DND-41 (cell line): ENCODE results near the gene ZNF497.

Experiments
- EZH2 ChIP-seq: IDR thresholded peaks from 3 replicates; pipeline ENCODE4 v1.6.1; 2012; ENCODE audit warnings: borderline replicate concordance, low read depth, mild to moderate bottlenecking, moderate library complexity, low read length, inconsistent platforms; ENCODE audit not compliant: severe bottlenecking
- TF ChIP-seq, protein P1 (sequence below): IDR thresholded peaks from 2 replicates; pipeline ENCODE4 v1.5.1; 2012; ENCODE audit warnings: borderline replicate concordance, low read length, moderate library complexity, mild to moderate bottlenecking; ENCODE audit not compliant: poor library complexity, severe bottlenecking; ENCODE audit errors: extremely low read depth

DNA sequence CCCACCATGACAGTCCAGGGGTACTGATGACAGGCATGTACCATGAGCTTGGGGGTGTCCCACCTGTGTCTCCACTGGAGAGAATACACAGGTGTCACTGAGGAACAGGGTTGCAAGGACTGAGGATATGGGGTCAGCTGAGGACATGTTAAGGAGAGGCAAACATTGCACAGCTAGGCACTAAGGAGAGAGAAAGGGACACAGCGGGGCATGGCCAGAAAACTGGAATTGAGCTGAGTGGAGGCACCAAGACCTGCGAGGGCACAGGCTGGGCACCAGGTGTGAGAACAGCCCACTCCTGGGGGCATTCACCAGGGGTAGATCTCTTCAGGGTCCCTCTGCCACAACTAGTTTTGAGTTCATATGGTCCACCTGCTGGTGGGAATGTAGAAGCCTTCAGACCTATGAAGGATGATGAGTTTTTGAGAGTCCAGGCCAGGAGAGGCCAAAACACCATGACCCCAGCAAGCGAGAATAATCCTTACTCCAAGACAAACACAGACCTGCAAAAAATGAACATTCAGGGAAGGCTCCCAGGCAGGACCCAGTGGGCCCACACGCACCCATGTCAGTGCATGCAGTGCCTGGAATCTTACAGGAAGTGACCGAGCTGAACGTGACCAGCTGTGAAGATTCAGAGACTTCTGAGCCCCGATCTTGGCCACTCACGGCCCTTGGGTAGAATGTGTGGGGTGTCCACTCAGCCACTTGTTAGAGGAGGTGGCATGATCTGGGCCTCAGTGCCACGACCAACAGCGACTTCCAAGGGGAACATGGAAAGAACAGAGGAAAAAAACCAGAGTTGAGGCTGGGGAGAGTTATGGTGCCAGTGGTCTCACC, 44.5 kb upstream of the ZNF497 start:
- TF ChIP-seq, protein P1, sequence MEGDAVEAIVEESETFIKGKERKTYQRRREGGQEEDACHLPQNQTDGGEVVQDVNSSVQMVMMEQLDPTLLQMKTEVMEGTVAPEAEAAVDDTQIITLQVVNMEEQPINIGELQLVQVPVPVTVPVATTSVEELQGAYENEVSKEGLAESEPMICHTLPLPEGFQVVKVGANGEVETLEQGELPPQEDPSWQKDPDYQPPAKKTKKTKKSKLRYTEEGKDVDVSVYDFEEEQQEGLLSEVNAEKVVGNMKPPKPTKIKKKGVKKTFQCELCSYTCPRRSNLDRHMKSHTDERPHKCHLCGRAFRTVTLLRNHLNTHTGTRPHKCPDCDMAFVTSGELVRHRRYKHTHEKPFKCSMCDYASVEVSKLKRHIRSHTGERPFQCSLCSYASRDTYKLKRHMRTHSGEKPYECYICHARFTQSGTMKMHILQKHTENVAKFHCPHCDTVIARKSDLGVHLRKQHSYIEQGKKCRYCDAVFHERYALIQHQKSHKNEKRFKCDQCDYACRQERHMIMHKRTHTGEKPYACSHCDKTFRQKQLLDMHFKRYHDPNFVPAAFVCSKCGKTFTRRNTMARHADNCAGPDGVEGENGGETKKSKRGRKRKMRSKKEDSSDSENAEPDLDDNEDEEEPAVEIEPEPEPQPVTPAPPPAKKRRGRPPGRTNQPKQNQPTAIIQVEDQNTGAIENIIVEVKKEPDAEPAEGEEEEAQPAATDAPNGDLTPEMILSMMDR = peak; percentile 28
- no peak for TF ChIP-seq EZH2
